ENCODE data around the gene TYR.

Gene TYR

DNA sequence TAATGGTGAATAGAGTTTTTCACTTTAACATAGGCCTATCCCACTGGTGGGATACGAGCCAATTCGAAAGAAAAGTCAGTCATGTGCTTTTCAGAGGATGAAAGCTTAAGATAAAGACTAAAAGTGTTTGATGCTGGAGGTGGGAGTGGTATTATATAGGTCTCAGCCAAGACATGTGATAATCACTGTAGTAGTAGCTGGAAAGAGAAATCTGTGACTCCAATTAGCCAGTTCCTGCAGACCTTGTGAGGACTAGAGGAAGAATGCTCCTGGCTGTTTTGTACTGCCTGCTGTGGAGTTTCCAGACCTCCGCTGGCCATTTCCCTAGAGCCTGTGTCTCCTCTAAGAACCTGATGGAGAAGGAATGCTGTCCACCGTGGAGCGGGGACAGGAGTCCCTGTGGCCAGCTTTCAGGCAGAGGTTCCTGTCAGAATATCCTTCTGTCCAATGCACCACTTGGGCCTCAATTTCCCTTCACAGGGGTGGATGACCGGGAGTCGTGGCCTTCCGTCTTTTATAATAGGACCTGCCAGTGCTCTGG, at the start of gene TYR:
Gene TYR (plus strand): TSS at position 185 of the 541 bp plus-strand sequence. CDS start 79 bp downstream, at position 264.
- H3K27me3 Mint-ChIP-seq: no peaks in the 10 kb centered on the region
- peaks cover 6% of the 10 kb centered on the region for H3K4me1 Mint-ChIP-seq (ENCODE audit: low read depth)

DNA sequence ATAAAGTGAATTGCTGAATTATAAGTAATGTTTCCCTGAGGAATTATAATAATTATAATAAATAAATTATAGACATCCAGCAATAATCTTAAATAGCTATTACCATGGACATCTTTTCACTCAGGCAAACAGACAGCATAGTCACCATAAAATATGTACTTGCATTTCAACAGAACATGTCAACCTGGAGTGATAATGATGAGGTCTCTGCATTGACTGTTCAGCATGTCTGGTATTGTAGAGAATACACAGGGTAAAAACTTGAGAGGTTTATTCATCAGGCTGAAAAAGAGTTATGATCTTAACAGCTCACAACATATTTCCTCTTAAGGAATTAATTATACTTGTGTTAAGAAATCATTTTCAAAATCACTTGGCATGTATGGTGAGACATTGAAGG, 41.1 kb upstream of the TYR start:
- H3K4me1 Mint-ChIP-seq (ENCODE audit: low read depth): no peaks in the 10 kb centered on the region
- no peaks in the 10 kb centered on the region for H3K27me3 Mint-ChIP-seq
- H3K9me3 Mint-ChIP-seq (ENCODE audit: low read depth): no peaks in the 10 kb centered on the region
- H3K27ac Mint-ChIP-seq: no peak overlapping the region
- H3K4me3 Mint-ChIP-seq: no peak overlapping the region
- H3K36me3 Mint-ChIP-seq: no peaks in the 10 kb centered on the region

More for the DNA sequence above, at the start of gene TYR:
- no peak within 1 kb of the TSS for H3K27ac Mint-ChIP-seq
- H3K9me3 Mint-ChIP-seq (ENCODE audit: low read depth): no peaks in the 10 kb centered on the region
- no peaks in the 10 kb centered on the region for H3K36me3 Mint-ChIP-seq
- no peak within 1 kb of the TSS for H3K4me3 Mint-ChIP-seq

DNA sequence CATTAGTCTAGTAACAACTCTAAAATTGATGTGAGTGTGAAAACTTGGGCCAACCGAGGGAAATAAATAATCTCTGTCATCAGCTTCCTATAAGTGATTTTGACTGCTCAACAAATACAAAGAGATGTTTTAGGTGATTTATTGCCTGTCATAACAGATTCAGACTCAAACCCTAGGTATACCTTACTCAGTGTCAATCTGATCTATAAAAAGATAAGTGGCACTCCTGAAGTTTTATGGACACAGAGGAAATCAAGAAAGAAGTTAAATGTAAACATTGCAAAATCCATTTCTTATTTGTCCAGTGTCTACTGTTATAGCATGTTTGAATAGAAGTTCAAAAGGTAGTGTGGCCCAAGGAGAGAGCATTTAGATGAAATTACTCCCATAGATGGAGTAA, 30.4 kb upstream of the TYR start:
- Mint-ChIP-seq H3K4me1 (ENCODE audit: low read depth) (no peaks in the 10 kb centered on the region), H3K27me3 (no peaks in the 10 kb centered on the region), H3K27ac (no peak overlapping the region), H3K4me3 (no peak overlapping the region), H3K9me3 (ENCODE audit: low read depth) (no peaks in the 10 kb centered on the region), H3K36me3 (no peaks in the 10 kb centered on the region)

DNA sequence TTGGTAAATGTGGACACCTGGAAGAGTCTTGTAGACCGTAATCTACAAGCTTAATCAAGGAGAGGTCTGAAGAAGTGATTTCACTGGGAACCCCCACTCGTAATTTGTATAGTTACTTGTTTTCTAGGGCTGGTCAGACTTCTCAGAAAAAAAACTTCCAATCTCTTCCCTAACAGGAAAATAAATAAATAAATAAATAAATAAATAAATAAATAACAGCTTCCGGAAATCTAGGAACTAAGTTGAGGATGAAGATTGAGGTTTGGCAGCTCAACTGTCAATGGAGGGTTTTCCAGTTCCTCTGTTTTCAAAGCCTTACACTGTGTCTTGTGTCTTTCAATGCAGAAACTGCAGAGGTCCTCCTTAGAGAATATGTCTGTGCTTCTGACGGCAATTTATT, 17.7 kb upstream of the TYR start:
- Mint-ChIP-seq H3K9me3 (ENCODE audit: low read depth) (no peaks in the 10 kb centered on the region), H3K36me3 (no peaks in the 10 kb centered on the region), H3K4me1 (ENCODE audit: low read depth) (no peaks in the 10 kb centered on the region), H3K4me3 (no peak overlapping the region), H3K27ac (no peak overlapping the region), H3K27me3 (no peaks in the 10 kb centered on the region)

DNA sequence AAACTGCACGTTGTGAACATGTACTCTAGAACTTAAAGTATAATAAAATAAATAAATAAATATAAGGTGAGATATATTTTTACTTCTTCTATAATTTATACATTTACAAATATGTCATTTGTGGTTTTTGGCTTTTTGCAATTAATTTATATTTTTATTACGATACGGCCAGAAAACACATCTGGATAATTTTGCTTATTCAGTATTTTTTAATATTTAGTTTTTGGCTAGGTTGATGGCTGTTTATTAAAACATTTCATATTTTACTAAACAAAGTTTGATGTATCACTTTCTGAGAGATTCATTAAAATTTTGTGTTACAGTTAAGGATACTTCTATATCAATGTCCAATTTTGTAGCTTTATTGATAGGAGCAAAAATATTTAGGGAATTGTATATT, 15.7 kb upstream of the TYR start:
- Mint-ChIP-seq H3K4me1 (ENCODE audit: low read depth) (no peaks in the 10 kb centered on the region), H3K36me3 (no peaks in the 10 kb centered on the region)

DNA sequence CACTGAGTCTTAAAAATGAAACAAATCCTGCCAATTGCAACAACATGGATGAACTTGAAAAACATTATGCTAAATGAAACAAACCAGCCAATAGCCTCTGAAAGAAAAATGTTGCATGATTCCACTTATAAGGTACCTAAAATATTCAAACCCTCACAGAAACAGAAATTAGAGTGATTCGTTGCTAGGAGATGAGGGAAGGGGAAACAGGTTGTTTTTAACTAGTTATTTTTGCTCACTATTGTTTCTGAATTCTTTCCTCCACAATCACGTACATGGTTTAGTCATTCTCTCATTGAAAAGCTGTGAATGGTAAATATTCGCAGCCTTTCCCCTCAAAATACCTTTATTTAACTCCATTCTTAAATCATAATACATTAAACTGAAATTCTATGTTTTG, 14.0 kb upstream of the TYR start:
- H3K27me3 Mint-ChIP-seq: no peaks in the 10 kb centered on the region
- H3K9me3 Mint-ChIP-seq (ENCODE audit: low read depth): no peaks in the 10 kb centered on the region
- no peaks in the 10 kb centered on the region for H3K36me3 Mint-ChIP-seq
- H3K27ac Mint-ChIP-seq: no peak overlapping the region
- no peak overlapping the region for H3K4me3 Mint-ChIP-seq
- H3K4me1 Mint-ChIP-seq (ENCODE audit: low read depth): no peaks in the 10 kb centered on the region

More for the DNA sequence above, 15.7 kb upstream of the TYR start:
- no peak overlapping the region for H3K4me3 Mint-ChIP-seq
- no peaks in the 10 kb centered on the region for H3K27me3 Mint-ChIP-seq
- H3K27ac Mint-ChIP-seq: no peak overlapping the region
- H3K9me3 Mint-ChIP-seq (ENCODE audit: low read depth): no peaks in the 10 kb centered on the region

DNA sequence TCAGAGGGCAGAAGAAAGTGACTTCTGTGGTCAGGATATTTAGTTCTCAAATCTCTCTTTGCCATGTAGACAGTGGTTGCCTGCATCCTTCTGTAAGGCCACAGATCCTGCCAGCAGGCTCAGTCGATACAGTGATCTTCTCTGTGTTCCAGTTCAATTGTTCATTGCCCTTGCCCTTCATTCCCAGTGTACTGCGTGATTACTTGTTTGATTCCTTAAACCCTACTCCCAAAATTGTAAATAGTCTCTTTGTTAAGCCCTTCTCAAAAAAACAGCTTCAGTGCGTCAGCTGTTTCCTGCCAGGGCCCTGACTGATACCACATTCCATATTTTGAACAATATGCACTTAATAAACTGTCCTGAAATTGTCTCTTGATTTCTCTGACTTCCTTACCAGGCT, 9.3 kb upstream of the TYR start:
- H3K4me1 Mint-ChIP-seq (ENCODE audit: low read depth): no peaks in the 10 kb centered on the region
- no peak overlapping the region for H3K4me3 Mint-ChIP-seq
- no peaks in the 10 kb centered on the region for H3K36me3 Mint-ChIP-seq
- no peak overlapping the region for H3K27ac Mint-ChIP-seq
- H3K27me3 Mint-ChIP-seq: peaks cover 2% of the 10 kb centered on the region
- no peaks in the 10 kb centered on the region for H3K9me3 Mint-ChIP-seq (ENCODE audit: low read depth)

DNA sequence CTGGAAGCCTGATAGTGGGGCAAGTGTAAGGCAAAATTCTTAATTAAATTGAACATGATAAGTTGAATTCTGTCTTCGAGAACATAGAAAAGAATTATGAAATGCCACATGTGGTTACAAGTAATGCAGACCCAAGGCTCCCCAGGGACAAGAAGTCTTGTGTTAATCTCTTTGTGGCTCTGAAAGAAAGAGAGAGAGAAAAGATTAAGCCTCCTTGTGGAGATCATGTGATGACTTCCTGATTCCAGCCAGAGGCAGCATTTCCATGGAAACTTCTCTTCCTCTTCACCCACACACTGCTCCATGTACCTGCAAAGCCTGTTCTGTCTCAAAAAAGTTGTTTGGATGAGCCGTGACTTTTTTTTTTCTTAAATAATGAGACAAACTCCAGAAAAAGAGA, 1.9 kb upstream of the TYR start:
- H3K4me3 Mint-ChIP-seq: no peak overlapping the region
- no peaks in the 10 kb centered on the region for H3K36me3 Mint-ChIP-seq
- peaks cover 2% of the 10 kb centered on the region for H3K27me3 Mint-ChIP-seq
- no peaks in the 10 kb centered on the region for H3K9me3 Mint-ChIP-seq (ENCODE audit: low read depth)
- H3K4me1 Mint-ChIP-seq (ENCODE audit: low read depth): peaks cover 2% of the 10 kb centered on the region
- no peak overlapping the region for H3K27ac Mint-ChIP-seq

DNA sequence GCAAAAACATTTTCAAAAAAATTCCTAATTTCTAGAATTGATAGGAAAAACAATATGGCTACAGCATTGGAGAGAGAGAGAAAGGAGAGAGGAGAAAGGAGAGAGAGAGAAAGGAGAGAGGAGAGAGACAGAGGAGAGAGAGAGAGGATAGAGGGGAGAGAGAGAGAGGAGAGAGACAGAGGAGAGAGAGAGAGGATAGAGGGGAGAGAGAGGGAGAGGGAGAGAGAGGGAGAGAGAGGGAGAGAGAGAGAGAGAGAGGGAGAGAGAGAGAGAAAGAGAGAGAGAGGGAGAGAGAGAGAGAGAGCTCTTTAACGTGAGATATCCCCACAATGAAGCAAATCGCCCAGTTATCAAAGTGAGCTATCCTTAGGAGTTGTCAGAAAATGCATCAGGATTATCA, 737 bp upstream of the TYR start:
- no peak overlapping the region for H3K4me3 Mint-ChIP-seq
- no peaks in the 10 kb centered on the region for H3K9me3 Mint-ChIP-seq (ENCODE audit: low read depth)
- H3K4me1 Mint-ChIP-seq (ENCODE audit: low read depth): peaks cover 6% of the 10 kb centered on the region
- no peaks in the 10 kb centered on the region for H3K36me3 Mint-ChIP-seq
- H3K27ac Mint-ChIP-seq: no peak overlapping the region
- H3K27me3 Mint-ChIP-seq: peaks cover 2% of the 10 kb centered on the region

DNA sequence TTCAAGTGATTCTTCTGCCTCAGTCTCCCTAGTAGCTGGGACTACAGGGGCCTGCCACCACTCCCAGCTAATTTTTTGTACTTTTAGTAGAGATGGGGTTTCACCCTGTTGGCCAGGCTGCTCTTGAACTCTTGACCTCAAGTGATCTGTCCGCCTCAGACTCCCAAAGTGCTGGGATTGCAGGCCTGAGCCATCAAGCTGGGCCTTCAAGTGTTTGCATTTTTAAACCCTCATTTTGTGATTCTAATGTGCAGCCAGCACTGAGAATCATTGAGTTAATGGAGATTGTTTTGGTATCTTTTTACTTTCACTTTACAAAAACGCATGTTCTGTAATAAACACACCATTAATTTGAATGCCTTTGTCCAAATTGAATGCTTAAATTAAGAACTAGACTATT, 3.4 kb downstream of the TYR start:
- Mint-ChIP-seq H3K4me3 (no peak overlapping the region), H3K4me1 (ENCODE audit: low read depth) (peaks cover 6% of the 10 kb centered on the region), H3K9me3 (ENCODE audit: low read depth) (no peaks in the 10 kb centered on the region), H3K36me3 (no peaks in the 10 kb centered on the region), H3K27ac (no peak overlapping the region), H3K27me3 (no peaks in the 10 kb centered on the region)

DNA sequence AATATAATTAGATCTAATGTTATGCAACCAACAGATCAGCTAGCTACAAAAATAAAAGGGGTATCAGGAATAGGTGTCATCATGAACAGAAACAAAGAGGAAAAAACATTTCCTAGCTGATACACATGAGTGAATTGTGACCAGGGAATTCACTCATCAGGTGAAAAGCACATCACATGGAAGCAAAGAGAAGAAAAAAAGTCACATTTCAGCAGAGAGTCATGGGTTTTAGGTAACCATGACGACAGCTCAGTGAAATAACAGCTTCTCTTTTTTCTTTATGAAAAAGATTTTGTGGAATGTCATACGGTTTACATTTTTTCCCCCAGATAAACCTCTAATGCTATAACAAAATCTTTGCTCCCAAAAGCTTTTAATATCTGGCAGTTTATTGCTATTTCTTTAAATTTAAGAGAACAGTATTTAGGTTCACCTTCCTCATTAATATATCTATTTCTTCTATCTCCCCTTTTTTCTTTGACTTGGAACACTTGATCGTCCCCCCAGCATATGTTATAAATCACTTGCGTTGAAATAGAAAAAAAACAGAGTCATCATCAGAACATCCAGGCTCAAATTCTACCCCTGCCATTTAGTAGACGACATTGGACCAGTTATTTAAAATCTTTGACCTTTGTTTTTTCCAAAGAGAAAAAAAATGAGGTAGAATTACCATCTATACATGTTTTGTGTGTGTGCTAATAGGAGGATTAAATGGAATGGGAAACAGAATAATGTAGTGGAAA, 5.3 kb downstream of the TYR start:
- Mint-ChIP-seq H3K27ac (no peak overlapping the region), H3K9me3 (ENCODE audit: low read depth) (no peaks in the 10 kb centered on the region), H3K36me3 (no peaks in the 10 kb centered on the region), H3K4me3 (no peak overlapping the region), H3K27me3 (no peaks in the 10 kb centered on the region), H3K4me1 (ENCODE audit: low read depth) (peaks cover 6% of the 10 kb centered on the region)

DNA sequence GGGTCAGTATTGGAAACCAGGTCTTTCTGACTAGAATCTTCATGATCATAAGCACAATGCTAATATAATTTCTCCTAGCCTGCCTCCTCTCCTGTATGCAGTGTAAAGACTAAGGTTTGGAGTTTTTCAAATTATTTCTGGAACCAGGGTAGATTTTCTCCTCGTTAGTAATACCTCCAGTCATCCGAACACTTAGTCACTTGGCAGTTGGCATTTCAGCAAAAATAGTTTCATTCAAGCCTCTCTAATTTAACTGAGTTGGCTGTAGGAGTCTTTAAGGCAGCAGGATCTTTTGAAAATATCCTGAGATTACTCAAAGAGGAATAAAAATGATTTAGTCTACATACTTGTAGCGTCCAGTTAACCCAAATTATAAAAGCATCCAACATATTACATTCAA, 6.3 kb downstream of the TYR start:
- no peaks in the 10 kb centered on the region for H3K9me3 Mint-ChIP-seq (ENCODE audit: low read depth)
- no peak overlapping the region for H3K4me3 Mint-ChIP-seq
- H3K27me3 Mint-ChIP-seq: no peaks in the 10 kb centered on the region
- H3K27ac Mint-ChIP-seq: no peak overlapping the region
- H3K36me3 Mint-ChIP-seq: no peaks in the 10 kb centered on the region
- H3K4me1 Mint-ChIP-seq (ENCODE audit: low read depth): peaks cover 6% of the 10 kb centered on the region

DNA sequence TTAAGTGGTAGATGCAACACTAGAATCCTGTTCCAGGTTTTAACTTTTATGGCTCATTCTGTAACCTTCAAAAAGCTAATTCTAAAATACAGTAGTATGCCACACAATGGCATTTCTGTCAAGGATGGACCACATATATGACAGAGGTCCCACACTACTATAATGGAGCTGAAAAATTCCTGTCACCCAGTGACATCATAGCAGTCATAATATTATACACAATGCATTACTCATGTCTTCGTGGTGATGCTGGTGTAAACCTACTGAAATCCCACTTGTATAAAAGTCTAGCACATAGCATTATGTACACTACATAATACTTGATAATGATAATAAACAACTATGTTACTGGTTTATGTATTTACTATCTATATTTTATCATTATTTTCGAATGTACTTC, 12.1 kb downstream of the TYR start:
- H3K36me3 Mint-ChIP-seq: no peaks in the 10 kb centered on the region
- H3K9me3 Mint-ChIP-seq (ENCODE audit: low read depth): no peaks in the 10 kb centered on the region
- no peak overlapping the region for H3K4me3 Mint-ChIP-seq
- no peak overlapping the region for H3K27ac Mint-ChIP-seq
- H3K4me1 Mint-ChIP-seq (ENCODE audit: low read depth): no peaks in the 10 kb centered on the region
- no peaks in the 10 kb centered on the region for H3K27me3 Mint-ChIP-seq

DNA sequence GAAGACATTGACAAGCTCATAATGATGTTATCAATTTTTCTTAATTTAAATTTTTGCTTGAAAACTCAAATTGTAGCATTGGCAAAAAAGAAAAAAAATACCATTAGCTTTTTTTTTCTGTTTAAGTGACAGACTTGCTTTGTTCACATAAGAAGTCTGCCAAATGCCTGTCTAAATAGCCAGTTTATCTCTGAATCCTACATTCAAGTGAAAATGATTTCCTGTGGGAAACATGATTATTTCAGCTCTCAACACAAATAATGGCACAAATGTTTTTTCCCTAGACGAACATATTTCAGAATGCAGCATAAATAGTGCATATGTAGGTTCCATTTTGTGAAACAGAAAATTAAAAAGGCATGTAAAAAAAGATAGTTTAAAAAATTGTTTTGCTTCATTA, 23.5 kb downstream of the TYR start:
- H3K27ac Mint-ChIP-seq: no peak overlapping the region
- H3K4me3 Mint-ChIP-seq: no peak overlapping the region
- no peaks in the 10 kb centered on the region for H3K36me3 Mint-ChIP-seq
- H3K9me3 Mint-ChIP-seq (ENCODE audit: low read depth): peaks cover 3% of the 10 kb centered on the region
- no peaks in the 10 kb centered on the region for H3K4me1 Mint-ChIP-seq (ENCODE audit: low read depth)
- peaks cover 2% of the 10 kb centered on the region for H3K27me3 Mint-ChIP-seq

DNA sequence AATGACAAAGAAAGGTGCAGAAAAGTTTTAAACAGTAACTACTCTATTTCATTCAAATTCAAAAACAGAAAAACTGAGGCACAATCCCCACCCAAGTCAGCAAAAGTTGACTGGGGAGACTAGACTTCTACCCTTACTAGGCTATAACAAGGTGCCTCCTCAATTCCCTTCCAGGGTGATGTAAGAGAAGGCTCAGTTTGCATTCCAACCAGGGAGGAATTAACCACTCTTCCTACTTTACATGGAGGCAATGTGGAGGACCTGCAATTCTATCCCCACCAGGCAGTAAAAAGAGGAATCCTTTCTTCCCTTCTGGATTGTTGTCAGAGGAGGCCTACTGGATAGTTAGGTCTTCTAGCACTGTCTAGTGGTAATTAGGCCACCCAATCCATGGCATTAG, 26.1 kb downstream of the TYR start:
- peaks cover 10% of the 10 kb centered on the region for H3K9me3 Mint-ChIP-seq (ENCODE audit: low read depth)
- H3K4me1 Mint-ChIP-seq (ENCODE audit: low read depth): no peaks in the 10 kb centered on the region
- no peaks in the 10 kb centered on the region for H3K36me3 Mint-ChIP-seq
- no peak overlapping the region for H3K4me3 Mint-ChIP-seq
- peaks cover 2% of the 10 kb centered on the region for H3K27me3 Mint-ChIP-seq
- no peak overlapping the region for H3K27ac Mint-ChIP-seq

DNA sequence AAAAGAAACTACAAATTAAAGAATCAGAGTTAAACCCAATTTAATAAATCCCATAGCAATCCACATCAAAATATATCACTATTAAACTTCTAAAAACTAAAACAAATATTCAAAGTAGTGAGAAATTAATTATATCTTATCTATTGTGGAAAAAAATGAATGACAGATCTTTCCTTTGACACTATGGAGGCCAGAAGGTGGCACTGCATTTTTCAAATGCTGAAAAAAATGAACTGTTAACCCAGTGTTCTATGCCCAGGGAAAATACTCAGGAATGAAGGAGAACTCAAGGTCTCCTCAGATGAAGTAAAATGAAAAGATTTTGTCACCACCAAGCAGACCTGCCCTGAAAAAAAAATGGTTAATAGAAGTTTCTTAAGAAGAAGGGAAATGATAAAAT, 27.7 kb downstream of the TYR start:
- H3K36me3 Mint-ChIP-seq: no peaks in the 10 kb centered on the region
- no peak overlapping the region for H3K4me3 Mint-ChIP-seq
- H3K9me3 Mint-ChIP-seq (ENCODE audit: low read depth): peaks cover 14% of the 10 kb centered on the region
- no peaks in the 10 kb centered on the region for H3K27me3 Mint-ChIP-seq
- H3K27ac Mint-ChIP-seq: no peak overlapping the region
- H3K4me1 Mint-ChIP-seq (ENCODE audit: low read depth): no peaks in the 10 kb centered on the region

Measured in activated naive CD8-positive, alpha-beta T cell (primary cell).